Natural killer cell treated with Interleukin-12 subunit alpha and Interleukin-12 subunit beta and Interleukin-15 and Interleukin-18, amount 100 ng/mL, for 72 hours (primary cell): ENCODE measurements around the gene GDPD1. TPM values are rescaled to one million over a fixed set of nuclear protein-coding genes. Genes with fewer than 3 reads are reported as not detected.
A peak's percentile ranks its signal among the peaks of the same experiment; 100 is the strongest.
"Not testable (repeated sequence)": the region's sequence is repeated elsewhere in the genome, so short reads cannot be mapped to it uniquely, and the experiment has no call there.

Experiments used
- ATAC-seq, 2 donors: fragments of 150-1000 bp; cut with Tn5 transposase in 1 of 2; sonication (Bioruptor Pico), chemical (Tn5 transposase) in 1 of 2; 2 replicates each; pipeline ENCODE4 v1.10.0; 2021
- DNase-seq: peaks from one replicate; pipeline ENCODE4 v3.0.0; 2022; ENCODE audit warnings: low spot score
- H3K27ac Mint-ChIP-seq, 2 donors: 1 replicate in 1 of 2; 2 replicates in 1 of 2; pipeline ENCODE4 v1.8.0; 2022; ENCODE audit warnings: mixed read lengths in 2 of 2, mild to moderate bottlenecking in 1 of 2, moderate library complexity in 1 of 2
- H3K27me3 Mint-ChIP-seq, 2 donors: 1 replicate in 1 of 2; 2 replicates in 1 of 2; pipeline ENCODE4 v1.8.0; 2022; ENCODE audit warnings: mixed read lengths in 2 of 2
- H3K36me3 Mint-ChIP-seq: one replicate; pipeline ENCODE4 v1.8.0; 2022; ENCODE audit warnings: mixed read lengths
- H3K4me1 Mint-ChIP-seq, 2 donors: 1 replicate in 1 of 2; 2 replicates in 1 of 2; pipeline ENCODE4 v1.8.0; 2022; ENCODE audit warnings: low read depth in 2 of 2, mixed read lengths in 2 of 2, mild to moderate bottlenecking in 1 of 2
- H3K4me3 Mint-ChIP-seq: one replicate; pipeline ENCODE4 v1.8.0; 2022; ENCODE audit warnings: mixed read lengths
- H3K9me3 Mint-ChIP-seq: 2 replicates; pipeline ENCODE4 v1.8.0; 2022; ENCODE audit warnings: mixed read lengths
- total RNA-seq, 2 donors: library from RNA; stranded (reverse); gene quantifications; one replicate each; pipeline ENCODE4 v1.2.3, GENCODE V29; 2022

GDPD1 gene
- total RNA-seq, 2 donors from 2014 or later = 1.4 to 1.7 TPM

DNA sequence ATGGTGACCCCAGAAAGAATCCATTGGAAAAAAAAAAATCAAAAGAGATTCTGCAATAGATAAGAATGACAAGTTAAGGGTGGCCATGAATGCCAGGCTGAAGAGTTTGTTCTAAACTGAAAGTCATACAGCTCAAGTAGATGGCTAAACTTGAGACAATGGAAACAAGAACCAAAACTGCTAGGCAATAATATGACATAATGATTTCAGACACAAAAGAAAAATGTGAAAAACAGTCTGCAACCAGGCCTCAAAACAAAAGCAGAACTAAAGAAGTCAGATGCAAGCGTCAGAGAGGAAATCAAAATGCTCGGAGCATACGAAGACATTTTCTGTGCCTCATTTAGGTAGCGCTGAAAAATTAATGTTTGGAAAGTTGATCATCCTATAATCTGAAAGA lies 56.7 kb downstream of the GDPD1 start:
- Mint-ChIP-seq H3K27me3 (no peaks in the 10 kb centered on the region), H3K27ac (no peak overlapping the region), H3K9me3 (no peaks in the 10 kb centered on the region), H3K36me3 (no peaks in the 10 kb centered on the region), H3K4me1 (no peaks in the 10 kb centered on the region), H3K4me3 (no peak overlapping the region)
- no peak for ATAC-seq
- DNase-seq = no peak

DNA sequence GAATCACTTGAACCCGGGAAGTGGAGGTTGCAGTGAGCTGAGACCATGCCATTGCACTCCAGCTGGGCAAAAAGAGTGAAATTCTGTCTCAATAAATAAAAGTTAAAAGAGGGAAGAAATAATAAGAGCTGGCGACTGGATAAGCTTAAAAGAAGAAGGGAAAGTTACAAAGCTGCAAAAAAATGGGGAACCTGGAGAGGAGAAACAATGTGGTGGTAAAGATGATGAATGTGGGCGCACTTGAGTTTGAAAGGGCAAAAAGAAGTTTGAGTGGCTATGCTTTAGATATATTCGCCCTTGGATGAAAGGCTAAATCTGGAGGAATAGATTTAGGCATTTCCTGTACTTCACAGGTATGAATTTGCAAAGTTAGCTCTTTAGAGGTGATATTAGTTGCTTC lies 58.1 kb downstream of the GDPD1 start:
- Mint-ChIP-seq H3K27me3 (no peaks in the 10 kb centered on the region), H3K36me3 (no peaks in the 10 kb centered on the region), H3K4me1 (no peaks in the 10 kb centered on the region), H3K27ac (no peak overlapping the region), H3K9me3 (no peaks in the 10 kb centered on the region), H3K4me3 (no peak overlapping the region)
- ATAC-seq (no peak), DNase-seq (no peak)

DNA sequence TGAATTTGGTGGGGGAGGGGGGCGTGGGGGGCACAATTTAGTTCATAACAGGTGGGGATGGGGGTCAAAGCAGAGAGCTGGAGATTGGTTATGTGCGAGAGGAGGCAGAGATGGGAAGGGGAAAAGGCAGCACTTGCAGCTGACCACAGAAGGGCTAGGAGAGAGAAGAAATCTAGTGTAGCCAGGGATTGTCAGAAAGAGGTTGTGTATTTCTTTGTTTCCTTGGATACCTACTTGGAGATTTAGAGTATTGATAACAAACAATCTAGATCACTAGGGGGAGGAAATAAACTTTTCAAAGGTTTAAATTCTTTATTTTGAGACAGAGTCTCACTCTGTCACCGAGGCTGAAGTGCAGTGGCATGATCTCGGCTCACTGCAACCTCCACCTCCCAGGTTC lies 64.0 kb downstream of the GDPD1 start:
- Mint-ChIP-seq H3K27ac (no peak overlapping the region), H3K27me3 (no peaks in the 10 kb centered on the region)

DNA sequence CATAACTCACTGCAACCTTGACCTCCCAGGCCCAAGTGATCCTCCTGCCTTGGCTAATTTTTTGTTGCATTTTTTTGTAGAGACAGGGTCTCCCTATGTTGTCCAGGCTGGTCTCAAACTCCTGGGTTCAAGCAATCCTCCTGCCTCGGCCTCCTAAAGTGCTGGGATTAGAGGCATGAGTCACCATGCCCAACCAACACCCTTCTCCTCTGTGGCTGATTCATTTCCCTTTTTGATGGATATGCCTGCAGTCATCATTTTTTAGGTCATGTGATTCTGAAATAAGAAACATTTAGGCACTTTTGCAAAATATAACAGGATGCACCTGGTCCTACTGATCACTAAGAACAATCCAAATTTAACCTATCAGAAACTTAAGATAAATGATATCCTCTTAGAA lies 67.1 kb downstream of the GDPD1 start:
- Mint-ChIP-seq H3K27ac (no peak overlapping the region), H3K4me1 (no peaks in the 10 kb centered on the region), H3K27me3 (no peaks in the 10 kb centered on the region), H3K9me3 (no peaks in the 10 kb centered on the region), H3K4me3 (no peak overlapping the region), H3K36me3 (no peaks in the 10 kb centered on the region)
- no peak for ATAC-seq
- DNase-seq = no peak

More for the DNA sequence above, 64.0 kb downstream of the GDPD1 start:
- Mint-ChIP-seq H3K9me3 (no peaks in the 10 kb centered on the region), H3K4me3 (no peak overlapping the region), H3K4me1 (no peaks in the 10 kb centered on the region), H3K36me3 (no peaks in the 10 kb centered on the region)
- DNase-seq = no peak
- ATAC-seq = no peak

DNA sequence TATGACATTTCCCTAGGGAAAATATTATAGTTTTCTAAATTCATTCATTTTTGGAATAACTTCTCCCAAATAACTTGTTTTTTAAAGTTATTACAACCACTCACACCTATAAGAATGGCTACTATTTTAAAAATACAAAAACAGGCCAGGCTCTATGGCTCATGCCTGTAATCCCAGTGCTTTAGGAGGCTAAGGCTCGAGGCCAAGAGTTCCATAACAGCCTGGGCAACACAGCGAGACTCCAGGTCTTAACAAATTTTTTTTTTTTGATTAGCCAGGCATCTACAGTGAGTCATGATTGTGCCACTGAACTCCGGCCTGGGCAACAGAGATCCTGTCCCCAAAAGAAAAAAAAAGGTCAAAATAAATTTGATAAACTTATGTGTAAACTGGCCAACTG lies 67.6 kb downstream of the GDPD1 start:
- Mint-ChIP-seq H3K4me3 (no peak overlapping the region), H3K9me3 (no peaks in the 10 kb centered on the region), H3K27ac (no peak overlapping the region), H3K4me1 (no peaks in the 10 kb centered on the region), H3K36me3 (no peaks in the 10 kb centered on the region), H3K27me3 (no peaks in the 10 kb centered on the region)
- DNase-seq (no peak), ATAC-seq (no peak)

DNA sequence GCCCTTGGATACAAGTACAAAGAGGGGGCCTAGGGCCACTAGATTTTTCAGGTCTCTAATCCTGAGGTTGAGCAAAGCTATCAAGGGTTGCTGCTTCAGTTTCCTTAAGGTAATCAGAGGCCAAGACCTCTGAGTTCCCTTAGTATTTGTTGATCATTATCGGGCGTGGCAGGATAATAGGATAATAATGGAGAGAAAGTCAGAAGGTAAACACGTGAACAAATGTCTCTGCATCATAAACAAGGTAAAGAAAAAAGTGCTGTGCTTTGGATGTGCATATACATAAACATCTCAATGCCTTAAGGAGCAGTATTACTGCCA lies 69.6 kb downstream of the GDPD1 start:
- Mint-ChIP-seq H3K36me3 (no peaks in the 10 kb centered on the region), H3K9me3 (no peaks in the 10 kb centered on the region), H3K27ac (no peak overlapping the region), H3K27me3 (no peaks in the 10 kb centered on the region), H3K4me1 (no peaks in the 10 kb centered on the region), H3K4me3 (no peak overlapping the region)
- DNase-seq (no peak), ATAC-seq (no peak)

DNA sequence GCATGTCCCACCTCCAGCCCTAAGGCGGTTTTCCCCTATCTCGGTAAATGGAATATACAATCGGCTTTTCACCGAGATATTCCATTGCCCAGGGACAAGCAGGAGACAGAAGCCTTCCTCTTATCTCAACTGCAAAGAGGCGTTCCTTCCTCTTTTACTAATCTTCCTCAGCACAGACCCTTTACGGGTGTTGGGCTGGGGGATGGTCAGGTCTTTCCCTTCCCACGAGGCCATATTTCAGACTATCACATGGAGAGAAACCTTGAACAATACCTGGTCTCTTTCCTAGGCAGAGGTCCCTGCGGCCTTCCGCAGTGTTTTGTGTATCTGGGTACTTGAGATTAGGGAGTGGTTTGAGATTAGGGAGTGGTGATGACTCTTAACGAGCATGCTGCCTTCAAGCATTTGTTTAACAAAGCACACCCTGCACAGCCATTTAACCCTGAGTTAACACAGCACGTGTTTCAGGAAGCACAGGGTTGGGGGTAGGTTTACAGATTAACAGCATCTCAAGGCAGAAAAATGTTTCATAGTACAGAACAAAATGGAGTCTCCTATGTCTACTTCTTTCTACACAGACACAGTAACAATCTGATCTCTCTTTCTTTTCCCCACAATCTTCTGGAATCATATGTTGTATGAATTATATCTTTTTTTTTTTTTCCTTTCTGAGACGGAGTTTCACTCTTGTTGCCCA lies 70.1 kb downstream of the GDPD1 start:
- not testable (repeated sequence) for H3K27me3 Mint-ChIP-seq, ATAC-seq, H3K4me3 Mint-ChIP-seq, H3K4me1 Mint-ChIP-seq, H3K36me3 Mint-ChIP-seq, H3K27ac Mint-ChIP-seq, DNase-seq, H3K9me3 Mint-ChIP-seq

DNA sequence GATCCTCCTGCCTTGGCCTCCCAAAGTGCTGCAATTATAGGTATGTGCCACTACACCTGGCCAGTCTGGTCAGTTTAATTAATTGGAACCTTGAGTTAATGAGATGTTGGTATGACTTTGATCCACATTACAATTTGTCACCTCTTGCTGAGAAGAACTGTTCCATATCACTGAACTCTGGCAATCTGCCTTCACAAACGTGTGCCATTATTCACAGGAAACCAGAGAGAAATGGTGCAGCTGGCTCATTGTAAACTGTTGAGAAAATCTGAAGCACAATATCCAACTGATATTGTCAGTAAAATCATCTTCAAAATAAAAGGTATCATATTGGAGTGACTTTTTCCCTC lies 71.8 kb downstream of the GDPD1 start:
- DNase-seq (no peak), ATAC-seq (no peak)
- Mint-ChIP-seq H3K27ac (no peak overlapping the region), H3K27me3 (peaks cover 0 to 3% of the 10 kb centered on the region in 2 donors), H3K9me3 (no peaks in the 10 kb centered on the region), H3K36me3 (no peaks in the 10 kb centered on the region), H3K4me3 (no peak overlapping the region), H3K4me1 (no peaks in the 10 kb centered on the region)

DNA sequence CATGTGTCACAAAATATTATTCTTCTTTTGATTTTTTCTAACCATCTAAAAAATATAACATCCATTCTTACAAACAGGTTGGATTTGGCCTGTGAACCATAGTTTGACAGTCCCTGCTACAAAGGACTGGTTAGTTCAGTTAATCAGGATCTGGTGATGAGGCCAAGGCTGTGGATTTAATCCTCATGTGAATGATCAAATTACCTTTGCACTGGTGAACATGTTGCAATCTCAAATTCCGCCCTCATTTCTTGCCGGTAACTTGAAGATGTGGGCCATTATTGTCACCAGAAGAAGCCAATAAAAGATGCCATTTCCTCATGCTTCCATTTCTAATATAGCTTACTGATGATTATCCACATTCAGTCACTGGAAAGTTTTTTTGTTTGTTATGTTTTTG lies 75.9 kb downstream of the GDPD1 start:
- no peak for DNase-seq
- Mint-ChIP-seq H3K27ac (no peak overlapping the region), H3K36me3 (no peaks in the 10 kb centered on the region), H3K27me3 (peaks cover 0 to 7% of the 10 kb centered on the region in 2 donors), H3K4me3 (no peak overlapping the region), H3K4me1 (no peaks in the 10 kb centered on the region), H3K9me3 (no peaks in the 10 kb centered on the region)
- ATAC-seq = no peak

DNA sequence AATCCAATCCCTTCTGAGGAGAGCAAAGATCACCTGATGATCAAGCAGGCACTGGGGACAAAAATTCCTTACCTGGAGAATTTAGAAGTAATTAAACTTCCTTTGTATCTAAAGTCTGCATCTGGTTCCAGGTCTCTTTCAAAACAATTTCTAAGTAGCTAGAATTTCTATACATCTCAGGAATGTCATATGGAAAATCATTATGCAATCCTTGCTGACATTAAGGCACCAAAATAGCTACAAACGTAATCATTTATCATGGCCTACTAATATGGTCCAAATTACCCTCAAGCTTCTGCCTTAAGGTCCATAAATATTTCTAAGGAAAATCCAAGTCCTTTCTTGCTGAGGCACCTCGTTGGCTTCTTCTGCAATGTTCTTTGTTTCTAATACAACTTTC lies 78.2 kb downstream of the GDPD1 start:
- Mint-ChIP-seq H3K9me3 (no peaks in the 10 kb centered on the region), H3K36me3 (no peaks in the 10 kb centered on the region), H3K4me3 (no peak overlapping the region), H3K4me1 (no peaks in the 10 kb centered on the region), H3K27ac (no peak overlapping the region), H3K27me3 (peaks cover 0 to 7% of the 10 kb centered on the region in 2 donors)
- no peak for ATAC-seq
- no peak for DNase-seq

DNA sequence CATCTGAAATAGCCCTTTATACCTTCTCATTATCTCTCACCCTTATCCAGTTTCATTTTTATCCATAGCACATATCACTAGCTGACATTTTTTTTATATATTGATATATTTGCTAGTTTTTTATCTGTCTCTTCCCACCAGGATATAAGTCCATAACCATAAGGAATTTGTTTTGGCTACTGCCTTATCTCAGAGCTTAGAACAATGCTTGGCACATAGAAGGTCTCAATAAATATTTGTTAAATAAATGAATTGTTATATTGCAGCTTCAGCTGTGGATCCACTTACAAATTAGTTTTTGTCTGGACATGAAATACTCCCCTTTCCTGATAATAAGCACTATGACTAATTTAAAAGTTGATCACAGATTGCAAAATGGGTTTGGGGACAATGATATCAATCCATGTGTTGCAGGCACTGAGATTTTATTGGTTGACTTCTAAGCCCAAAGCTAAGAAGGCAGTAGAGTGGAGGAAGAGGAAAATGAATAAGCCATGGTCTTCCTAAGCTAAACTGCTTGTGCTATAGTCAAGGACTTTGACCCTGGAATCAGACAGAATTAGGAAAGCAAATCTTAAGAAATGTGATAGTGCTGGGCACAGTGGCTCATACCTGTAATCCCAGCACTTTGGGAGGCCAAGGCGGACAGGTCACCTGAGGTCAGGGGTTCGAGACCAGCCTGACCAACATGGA lies 79.2 kb downstream of the GDPD1 start:
- Mint-ChIP-seq H3K27ac (no peak overlapping the region), H3K27me3 (peaks cover 0 to 10% of the 10 kb centered on the region in 2 donors), H3K36me3 (no peaks in the 10 kb centered on the region), H3K9me3 (peaks cover 4% of the 10 kb centered on the region), H3K4me1 (no peaks in the 10 kb centered on the region), H3K4me3 (no peak overlapping the region)
- DNase-seq (no peak), ATAC-seq (no peak)

DNA sequence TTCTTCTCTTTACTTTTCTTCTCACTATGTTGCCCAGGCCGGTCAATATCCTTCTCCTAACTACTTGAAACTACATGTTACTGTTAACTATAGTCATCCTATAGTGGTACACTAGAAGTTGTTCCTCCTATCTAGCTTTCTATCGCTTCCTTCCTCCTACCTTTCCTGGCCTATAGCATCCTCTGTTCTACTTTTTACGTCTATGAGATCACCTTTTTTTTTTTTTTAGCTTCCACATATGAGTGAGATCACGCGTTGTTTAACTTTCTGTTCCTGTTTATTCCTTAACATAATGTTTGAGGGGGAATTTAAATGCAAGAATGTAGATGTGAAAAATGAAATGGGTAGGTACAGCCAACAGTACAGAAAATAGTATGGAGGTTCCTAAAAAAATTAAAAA lies 80.6 kb downstream of the GDPD1 start:
- H3K27me3 Mint-ChIP-seq = peaks cover 7 to 12% of the 10 kb centered on the region in 2 donors

DNA sequence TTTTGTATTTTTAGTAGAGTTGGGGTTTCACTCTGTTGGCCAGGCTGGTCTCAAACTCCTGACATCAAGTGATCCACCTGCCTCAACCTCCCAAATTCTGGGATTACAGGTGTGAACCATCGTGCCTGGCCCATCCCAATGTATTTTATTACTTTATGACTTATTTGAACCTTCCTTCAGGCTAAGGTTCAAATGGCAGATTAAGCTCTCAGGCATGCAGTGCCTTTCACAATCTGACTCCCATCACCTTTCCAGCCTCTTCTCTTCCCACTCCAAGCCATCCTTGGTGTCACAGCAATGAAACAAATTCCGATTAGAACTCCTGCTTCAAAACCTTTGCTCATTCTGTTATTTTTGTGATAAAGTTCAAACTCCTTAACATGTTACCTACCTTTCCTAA lies 84.5 kb downstream of the GDPD1 start:
- Mint-ChIP-seq H3K4me3 (no peak overlapping the region), H3K9me3 (peaks cover 4% of the 10 kb centered on the region), H3K27ac (no peak overlapping the region), H3K4me1 (no peaks in the 10 kb centered on the region), H3K27me3 (peaks cover 7 to 12% of the 10 kb centered on the region in 2 donors), H3K36me3 (no peaks in the 10 kb centered on the region)
- ATAC-seq (no peak), DNase-seq (no peak)

More for the DNA sequence above, 80.6 kb downstream of the GDPD1 start:
- no peak overlapping the region for H3K27ac Mint-ChIP-seq
- DNase-seq (no peak), ATAC-seq (no peak)
- H3K4me3 Mint-ChIP-seq = no peak overlapping the region
- peaks cover 4% of the 10 kb centered on the region for H3K9me3 Mint-ChIP-seq
- H3K36me3 Mint-ChIP-seq = no peaks in the 10 kb centered on the region
- H3K4me1 Mint-ChIP-seq = no peaks in the 10 kb centered on the region

DNA sequence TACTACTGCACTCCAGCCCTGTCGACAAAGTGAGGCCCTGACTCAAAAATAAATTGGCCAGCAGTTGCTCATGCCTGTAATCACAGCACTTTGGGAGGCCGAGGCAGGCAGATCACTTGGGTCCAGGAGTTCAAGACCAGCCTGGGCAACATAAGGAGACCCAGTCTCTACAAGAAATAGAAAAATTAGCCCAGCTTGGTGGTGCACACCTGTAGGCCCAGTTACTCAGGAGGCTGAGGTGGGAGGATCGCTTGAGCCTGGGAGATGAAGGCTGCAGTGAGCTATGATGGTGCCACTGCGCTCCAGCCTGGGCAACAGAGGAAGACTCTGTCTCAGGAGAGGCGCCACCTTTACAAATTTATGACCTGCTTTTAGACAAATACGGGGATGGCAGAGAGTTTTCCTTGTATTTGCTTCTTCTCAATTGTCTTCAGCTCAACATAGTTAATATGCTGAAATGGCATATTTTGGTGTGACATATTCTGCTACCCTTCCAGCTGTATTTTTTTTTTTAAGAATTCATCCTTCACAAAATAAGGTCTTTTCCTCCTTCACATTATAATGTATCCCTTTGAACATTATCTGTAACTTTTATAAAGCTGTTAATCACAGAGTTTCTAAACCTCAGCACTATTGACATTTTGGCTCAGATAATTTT lies 90.1 kb downstream of the GDPD1 start:
- DNase-seq (no peak), ATAC-seq (no peak)
- Mint-ChIP-seq H3K4me3 (no peak overlapping the region), H3K27me3 (peaks cover under 1 to 2% of the 10 kb centered on the region in 2 donors), H3K36me3 (no peaks in the 10 kb centered on the region), H3K4me1 (peaks cover 2 to 6% of the 10 kb centered on the region in 2 donors), H3K9me3 (no peaks in the 10 kb centered on the region), H3K27ac (peak overlapping the region in 1 of 2 donors; percentile 10)
